Neuron (in vitro differentiated cells): ENCODE measurements around the gene FBXO28.

Experiments used
- H2AFZ ChIP-seq: one replicate; pipeline ENCODE4 v1.6.1; 2013; ENCODE audit warnings: low read depth, mild to moderate bottlenecking, inconsistent platforms, low read length, moderate library complexity
- H3K27me3 ChIP-seq: one replicate; pipeline ENCODE4 v1.6.1; 2013; ENCODE audit warnings: low read length; ENCODE audit not compliant: insufficient read depth
- H3K36me3 ChIP-seq: one replicate; pipeline ENCODE4 v1.6.1; 2013; ENCODE audit warnings: low read length; ENCODE audit not compliant: insufficient read depth
- H3K4me1 ChIP-seq: one replicate; pipeline ENCODE4 v1.6.1; 2013; ENCODE audit warnings: low read length; ENCODE audit not compliant: insufficient read depth
- H3K4me3 ChIP-seq: 2 replicates; pipeline ENCODE4 v1.5.1; 2013; ENCODE audit warnings: mild to moderate bottlenecking, low read length, moderate library complexity
- H3K9me3 ChIP-seq: one replicate; pipeline ENCODE4 v1.6.1; 2013; ENCODE audit warnings: low read length

Gene FBXO28

GRCh38 chr1:224108991-224109390, 4.9 kb upstream of the FBXO28 start:
- Histone ChIP-seq H3K4me1 (peaks cover 2% of the 10 kb centered on the region), H3K4me3 (no peak overlapping the region), H3K9me3 (no peaks in the 10 kb centered on the region), H2AFZ (no peak overlapping the region), H3K36me3 (no peaks in the 10 kb centered on the region), H3K27me3 (peaks cover 2% of the 10 kb centered on the region)

- Histone ChIP-seq H3K4me3 (no peak overlapping the region), H2AFZ (no peak overlapping the region), H3K4me1 (peaks cover 6% of the 10 kb centered on the region), H3K36me3 (no peaks in the 10 kb centered on the region), H3K9me3 (no peaks in the 10 kb centered on the region), H3K27me3 (no peaks in the 10 kb centered on the region)
These were observed 3.9 kb upstream of the FBXO28 start for GRCh38 chr1:224109981-224110380.

GRCh38 chr1:224113005-224113404, 906 bp upstream of the FBXO28 start:
- H3K36me3 ChIP-seq, result no peaks in the 10 kb centered on the region
- H2AFZ ChIP-seq, result peak overlapping the region; percentile 77
- H3K4me1 ChIP-seq, result peaks cover 22% of the 10 kb centered on the region

GRCh38 chr1:224113545-224113917, 380 bp upstream of the FBXO28 start:
- H3K36me3 ChIP-seq, result peaks cover under 1% of the 10 kb centered on the region
- peaks cover 22% of the 10 kb centered on the region for H3K4me1 ChIP-seq
- no peaks in the 10 kb centered on the region for H3K27me3 ChIP-seq
- H2AFZ ChIP-seq, result peak overlapping the region; percentile 77
- no peaks in the 10 kb centered on the region for H3K9me3 ChIP-seq
- peak overlapping the region; percentile 64 for H3K4me3 ChIP-seq

More at GRCh38 chr1:224113005-224113404, 906 bp upstream of the FBXO28 start:
- Histone ChIP-seq H3K4me3 (no peak overlapping the region), H3K27me3 (no peaks in the 10 kb centered on the region), H3K9me3 (no peaks in the 10 kb centered on the region)

GRCh38 chr1:224114787-224115175, 870 bp downstream of the FBXO28 start:
- peak overlapping the region; percentile 77 for H2AFZ ChIP-seq
- peaks cover 22% of the 10 kb centered on the region for H3K4me1 ChIP-seq
- H3K27me3 ChIP-seq, result no peaks in the 10 kb centered on the region
- H3K4me3 ChIP-seq, result peak overlapping the region; percentile 64
- peaks cover 4% of the 10 kb centered on the region for H3K36me3 ChIP-seq
- no peaks in the 10 kb centered on the region for H3K9me3 ChIP-seq

GRCh38 chr1:224116131-224116530, 2.2 kb downstream of the FBXO28 start:
- Histone ChIP-seq H3K36me3 (peaks cover 7% of the 10 kb centered on the region), H3K27me3 (no peaks in the 10 kb centered on the region), H3K9me3 (no peaks in the 10 kb centered on the region), H2AFZ (no peak overlapping the region), H3K4me3 (peak overlapping the region; percentile 64), H3K4me1 (peaks cover 22% of the 10 kb centered on the region)

GRCh38 chr1:224118688-224119087, 4.8 kb downstream of the FBXO28 start:
- no peaks in the 10 kb centered on the region for H3K27me3 ChIP-seq
- no peak overlapping the region for H3K4me3 ChIP-seq
- no peak overlapping the region for H2AFZ ChIP-seq
- peaks cover 7% of the 10 kb centered on the region for H3K36me3 ChIP-seq
- H3K4me1 ChIP-seq, result peaks cover 20% of the 10 kb centered on the region
- H3K9me3 ChIP-seq, result no peaks in the 10 kb centered on the region

- H2AFZ ChIP-seq, result no peak overlapping the region
- H3K36me3 ChIP-seq, result peaks cover 15% of the 10 kb centered on the region
- H3K4me1 ChIP-seq, result no peaks in the 10 kb centered on the region
- H3K9me3 ChIP-seq, result no peaks in the 10 kb centered on the region
- no peak overlapping the region for H3K4me3 ChIP-seq
- H3K27me3 ChIP-seq, result no peaks in the 10 kb centered on the region
These were observed 9.2 kb downstream of the FBXO28 start for GRCh38 chr1:224123136-224123535.

- Histone ChIP-seq H3K4me3 (no peak overlapping the region), H3K9me3 (no peaks in the 10 kb centered on the region), H3K36me3 (peaks cover 11% of the 10 kb centered on the region), H2AFZ (no peak overlapping the region), H3K4me1 (no peaks in the 10 kb centered on the region), H3K27me3 (no peaks in the 10 kb centered on the region)
These were observed 10.3 kb downstream of the FBXO28 start for GRCh38 chr1:224124220-224124619.

GRCh38 chr1:224127925-224128819, 14.3 kb downstream of the FBXO28 start:
- peaks cover 12% of the 10 kb centered on the region for H3K9me3 ChIP-seq
- peaks cover 38% of the 10 kb centered on the region for H3K36me3 ChIP-seq
- H2AFZ ChIP-seq, result no peak overlapping the region
- H3K4me3 ChIP-seq, result no peak overlapping the region
- H3K4me1 ChIP-seq, result no peaks in the 10 kb centered on the region
- H3K27me3 ChIP-seq, result no peaks in the 10 kb centered on the region

- H2AFZ ChIP-seq, result no peak overlapping the region
- H3K4me3 ChIP-seq, result no peak overlapping the region
- H3K9me3 ChIP-seq, result peaks cover 12% of the 10 kb centered on the region
- peaks cover 59% of the 10 kb centered on the region for H3K36me3 ChIP-seq
- no peaks in the 10 kb centered on the region for H3K27me3 ChIP-seq
- no peaks in the 10 kb centered on the region for H3K4me1 ChIP-seq
These were observed 17.3 kb downstream of the FBXO28 start for GRCh38 chr1:224131253-224131652.

- peaks cover 12% of the 10 kb centered on the region for H3K9me3 ChIP-seq
- no peak overlapping the region for H2AFZ ChIP-seq
- no peaks in the 10 kb centered on the region for H3K27me3 ChIP-seq
- H3K4me1 ChIP-seq, result no peaks in the 10 kb centered on the region
- peaks cover 60% of the 10 kb centered on the region for H3K36me3 ChIP-seq
- no peak overlapping the region for H3K4me3 ChIP-seq
These were observed 19.0 kb downstream of the FBXO28 start for GRCh38 chr1:224132901-224133300.

GRCh38 chr1:224133741-224134299, 19.9 kb downstream of the FBXO28 start:
- Histone ChIP-seq H3K4me1 (no peaks in the 10 kb centered on the region), H2AFZ (no peak overlapping the region), H3K36me3 (peaks cover 65% of the 10 kb centered on the region), H3K27me3 (no peaks in the 10 kb centered on the region), H3K4me3 (no peak overlapping the region), H3K9me3 (peaks cover 12% of the 10 kb centered on the region)
